Calu3 (cell line): ENCODE data around the gene JCHAIN. TPM values are rescaled to one million over a fixed set of nuclear protein-coding genes. Genes with fewer than 3 reads are reported as not detected.

Experiments
- BruUV-seq: library from RNA; stranded (reverse); fragments of 400-500 nt; replicated peaks from 2 replicates; lab custom pipeline; 2021; lab: Mats Ljungman, UMichigan
- CTCF ChIA-PET: fragments of 300-600 bp; sonication (Branson Sonifier 250); formaldehyde crosslinking; loops from one replicate; lab custom pipeline; 2022; ENCODE audit warnings: antibody characterized with exemption; lab: Charles Lee
- DNase-seq: peaks from one replicate; pipeline ENCODE4 v3.0.0; 2022
- H3K27ac Mint-ChIP-seq: one replicate; pipeline ENCODE4 v1.8.0; 2022; ENCODE audit warnings: mixed read lengths; ENCODE audit not compliant: unreplicated experiment
- H3K27me3 Mint-ChIP-seq: one replicate; pipeline ENCODE4 v1.8.0; 2022; ENCODE audit warnings: mixed read lengths; ENCODE audit not compliant: unreplicated experiment
- H3K36me3 Mint-ChIP-seq: one replicate; pipeline ENCODE4 v1.8.0; 2022; ENCODE audit warnings: mild to moderate bottlenecking, moderate library complexity, mixed read lengths; ENCODE audit not compliant: insufficient read depth, unreplicated experiment
- H3K4me1 Mint-ChIP-seq: one replicate; pipeline ENCODE4 v1.8.0; 2022; ENCODE audit warnings: mild to moderate bottlenecking, low read depth, mixed read lengths; ENCODE audit not compliant: unreplicated experiment
- H3K4me3 Mint-ChIP-seq: one replicate; pipeline ENCODE4 v1.8.0; 2022; ENCODE audit warnings: mild to moderate bottlenecking, low read depth, moderate library complexity, mixed read lengths; ENCODE audit not compliant: unreplicated experiment
- H3K9me3 Mint-ChIP-seq: one replicate; pipeline ENCODE4 v1.8.0; 2022; ENCODE audit warnings: low read depth, mixed read lengths; ENCODE audit not compliant: unreplicated experiment
- CTCF ChIP-seq: fragments of 200-600 bp; IDR thresholded peaks from one replicate; pipeline ENCODE4 v1.8.0; 2022; ENCODE audit warnings: antibody characterized with exemption; ENCODE audit not compliant: unreplicated experiment
- intact Hi-C: fragments of 100-400 bp; cut with micrococcal nuclease; formaldehyde crosslinking; loops from one replicate; pipeline ENCODE4 v1.10.0; 2022; ENCODE audit not compliant: unreplicated experiment
- total RNA-seq: library from RNA; stranded (reverse); gene quantifications from 2 replicates; pipeline ENCODE4 v1.2.3, GENCODE V29; 2022

Gene JCHAIN
- total RNA-seq, 1 experiment from 2014 or later = not detected

GRCh38 chr4:70680934-70681333, 14.6 kb upstream of the JCHAIN start:
- CTCF ChIA-PET = no interaction called here
- Mint-ChIP-seq H3K36me3 (no peaks in the 10 kb centered on the region), H3K27me3 (no peaks in the 10 kb centered on the region), H3K9me3 (no peaks in the 10 kb centered on the region), H3K27ac (no peak overlapping the region), H3K4me1 (no peaks in the 10 kb centered on the region), H3K4me3 (no peak overlapping the region)
- intact Hi-C loops = no loop called here
- DNase-seq = no peak
- no TSS peak for BruUV-seq
- TF ChIP-seq CTCF = no peak

GRCh38 chr4:70678383-70678999, 12.2 kb upstream of the JCHAIN start:
- intact Hi-C loops = no loop called here
- BruUV-seq = no TSS peak
- H3K4me1 Mint-ChIP-seq = no peaks in the 10 kb centered on the region
- no peaks in the 10 kb centered on the region for H3K9me3 Mint-ChIP-seq
- H3K27ac Mint-ChIP-seq = no peak overlapping the region
- H3K4me3 Mint-ChIP-seq = no peak overlapping the region
- DNase-seq = no peak
- CTCF ChIA-PET = no interaction called here
- no peaks in the 10 kb centered on the region for H3K27me3 Mint-ChIP-seq
- H3K36me3 Mint-ChIP-seq = no peaks in the 10 kb centered on the region
- no peak for TF ChIP-seq CTCF

GRCh38 chr4:70676554-70677090, 10.3 kb upstream of the JCHAIN start:
- CTCF ChIA-PET = no interaction called here
- Mint-ChIP-seq H3K27ac (no peak overlapping the region), H3K4me3 (no peak overlapping the region), H3K27me3 (no peaks in the 10 kb centered on the region), H3K36me3 (no peaks in the 10 kb centered on the region), H3K4me1 (no peaks in the 10 kb centered on the region), H3K9me3 (no peaks in the 10 kb centered on the region)
- no peak for TF ChIP-seq CTCF
- no TSS peak for BruUV-seq
- no peak for DNase-seq
- intact Hi-C loops = no loop called here

- Mint-ChIP-seq H3K4me3 (no peak overlapping the region), H3K36me3 (peaks cover 4% of the 10 kb centered on the region), H3K27me3 (no peaks in the 10 kb centered on the region), H3K27ac (no peak overlapping the region), H3K4me1 (peaks cover 19% of the 10 kb centered on the region), H3K9me3 (no peaks in the 10 kb centered on the region)
- no TSS peak for BruUV-seq
- DNase-seq = no peak
- CTCF ChIA-PET = no interaction called here
- intact Hi-C loops = no loop called here
- TF ChIP-seq CTCF = no peak
These were observed 8.4 kb upstream of the JCHAIN start for GRCh38 chr4:70674731-70675130.
